ENCODE measurements around the gene PDE8A. TPM values are rescaled to one million over a fixed set of nuclear protein-coding genes. Genes with fewer than 3 reads are reported as not detected.

The PDE8A gene
- total and polyA plus RNA-seq, 2 donors (not counting 3 experiments of a cell fraction or from before 2014, with no cell fraction given), result 21.3 to 45.7 TPM

DNA sequence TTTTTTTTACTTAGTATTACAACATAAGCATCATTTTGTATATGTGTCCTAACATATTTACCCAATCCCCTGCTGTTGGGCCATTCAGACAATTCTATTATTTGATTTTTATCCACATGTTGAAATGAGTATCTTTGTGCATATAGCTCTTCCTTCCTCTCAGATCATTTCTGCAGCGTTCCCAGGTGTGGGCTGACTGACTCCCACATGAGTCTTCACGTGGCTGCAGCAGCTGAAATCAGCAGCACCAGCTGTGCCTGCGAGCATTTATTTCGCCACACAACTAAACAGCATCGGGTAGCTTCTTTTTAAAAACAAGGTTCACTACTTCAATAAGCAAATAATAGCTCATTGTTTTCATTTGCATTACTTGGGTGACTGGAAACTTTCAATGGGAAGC, 44.5 kb upstream of the PDE8A start:
- intact Hi-C loops (cut with micrococcal nuclease) (no loop called here), dilution Hi-C loops (cut with MboI; ENCODE audit: extremely low pct_ligation_motif_present, low sequenced_read_pairs) (no loop called here)
- Histone ChIP-seq H3K79me2 (ENCODE audit: control insufficient read depth, insufficient read depth, low read length) (no peaks in the 10 kb centered on the region), H4K20me1 (replicated peaks; ENCODE audit: control insufficient read depth, extremely low read depth, insufficient read depth, low read length) (no peaks in the 10 kb centered on the region), H3K9me3 (replicated peaks; ENCODE audit: control insufficient read depth, insufficient read depth, low read length) (no peaks in the 10 kb centered on the region), H2AFZ (ENCODE audit: low read depth, low read length) (no peak overlapping the region), H3K9me1 (replicated peaks; ENCODE audit: control insufficient read depth, extremely low read depth, insufficient read depth, low read length) (no peaks in the 10 kb centered on the region), H3K4me2 (ENCODE audit: insufficient read depth, low read length) (no peak overlapping the region), H3K9ac (replicated peaks; ENCODE audit: extremely low read depth, insufficient read depth, low read length) (no peak overlapping the region), H3K27me3 (ENCODE audit: control insufficient read depth in 2 of 2, insufficient read depth in 2 of 2, low read length in 2 of 2) (no peaks in the 10 kb centered on the region), H3K27ac (ENCODE audit: insufficient read depth, low read depth, low read length) (no peak overlapping the region), H3K4me3 (replicated peaks in 1 of 3; ENCODE audit: insufficient read depth in 1 of 3, low read depth in 1 of 3, low read length in 3 of 3) (no peak overlapping the region), H3K4me1 (ENCODE audit: control insufficient read depth, extremely low read depth, insufficient read depth, low read length) (no peaks in the 10 kb centered on the region), H3K36me3 (ENCODE audit: control insufficient read depth in 2 of 2, extremely low read depth in 1 of 2, insufficient read depth in 2 of 2, low read length in 2 of 2) (no peaks in the 10 kb centered on the region)
- POLR2A ChIA-PET, result no interaction called here
- BruUV-seq (replicated peaks), result no TSS peak
- FAIRE-seq (no peak), DNase-seq (ENCODE audit: low read depth, low spot score) (no peak)
- CTCF ChIA-PET, result interaction anchor here (0.6 to 1.2 kb wide), 4 partner anchors 9 to 352 kb away, joined by 3 to 5 read pairs (median 4); no protein-coding TSS in a partner anchor
- TF ChIP-seq FOS (IDR thresholded peaks at IDR 0.05; ENCODE audit: borderline replicate concordance, insufficient read depth, low read length), result no peak

DNA sequence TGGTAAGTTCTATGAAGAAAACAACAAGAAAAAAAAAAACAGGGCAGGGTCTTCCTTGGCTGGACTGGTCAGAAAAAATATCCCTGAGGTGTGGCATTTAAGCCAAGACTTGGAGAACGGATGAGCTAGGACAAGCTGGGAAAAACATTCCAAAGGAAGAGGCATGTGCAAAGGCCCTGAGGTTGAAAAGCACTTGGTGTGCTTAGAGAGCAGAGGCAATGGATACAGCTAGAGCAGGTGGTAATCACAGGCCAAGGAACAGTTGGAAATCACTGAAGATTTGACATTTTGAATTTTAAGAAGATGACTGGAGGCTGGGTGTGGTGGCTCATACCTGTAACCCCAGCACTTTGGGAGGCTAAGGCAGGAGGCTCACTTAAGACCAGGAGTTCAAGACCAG, 42.9 kb upstream of the PDE8A start:
- Histone ChIP-seq H4K20me1 (replicated peaks; ENCODE audit: control insufficient read depth, extremely low read depth, insufficient read depth, low read length) (no peaks in the 10 kb centered on the region), H3K4me1 (ENCODE audit: control insufficient read depth, extremely low read depth, insufficient read depth, low read length) (no peaks in the 10 kb centered on the region), H3K36me3 (ENCODE audit: control insufficient read depth in 2 of 2, extremely low read depth in 1 of 2, insufficient read depth in 2 of 2, low read length in 2 of 2) (no peaks in the 10 kb centered on the region), H3K4me2 (ENCODE audit: insufficient read depth, low read length) (no peak overlapping the region), H2AFZ (ENCODE audit: low read depth, low read length) (no peak overlapping the region), H3K9me3 (replicated peaks; ENCODE audit: control insufficient read depth, insufficient read depth, low read length) (no peaks in the 10 kb centered on the region), H3K9ac (replicated peaks; ENCODE audit: extremely low read depth, insufficient read depth, low read length) (no peak overlapping the region), H3K27ac (ENCODE audit: insufficient read depth, low read depth, low read length) (no peak overlapping the region), H3K79me2 (ENCODE audit: control insufficient read depth, insufficient read depth, low read length) (no peaks in the 10 kb centered on the region), H3K4me3 (replicated peaks in 1 of 3; ENCODE audit: insufficient read depth in 1 of 3, low read depth in 1 of 3, low read length in 3 of 3) (no peak overlapping the region), H3K9me1 (replicated peaks; ENCODE audit: control insufficient read depth, extremely low read depth, insufficient read depth, low read length) (no peaks in the 10 kb centered on the region), H3K27me3 (ENCODE audit: control insufficient read depth in 2 of 2, insufficient read depth in 2 of 2, low read length in 2 of 2) (no peaks in the 10 kb centered on the region)
- BruUV-seq (replicated peaks), result no TSS peak
- CTCF ChIA-PET, result interaction anchor here (1.9 kb wide), 1 partner anchor 11 kb away, joined by 11 read pairs; no protein-coding TSS in a partner anchor
- POLR2A ChIA-PET, result no interaction called here
- DNase-seq (ENCODE audit: low read depth, low spot score), result no peak
- TF ChIP-seq POLR2AphosphoS5 (IDR thresholded peaks at IDR 0.05; ENCODE audit: insufficient read depth, low read depth, low read length) (no peak), JUN (IDR thresholded peaks at IDR 0.05; ENCODE audit: borderline replicate concordance, insufficient read depth, insufficient read length, low read depth) (no peak), FOS (IDR thresholded peaks at IDR 0.05; ENCODE audit: borderline replicate concordance, insufficient read depth, low read length) (no peak), EZH2 (IDR thresholded peaks at IDR 0.05; ENCODE audit: borderline replicate concordance, low read depth, low read length, severe bottlenecking) (no peak), GATA2 (IDR thresholded peaks at IDR 0.05; ENCODE audit: insufficient read depth, insufficient read length, low read depth, low read length) (no peak), MYC (IDR thresholded peaks at IDR 0.05; ENCODE audit: low read depth, low read length) (no peak)
- TF ChIP-seq, protein P1, sequence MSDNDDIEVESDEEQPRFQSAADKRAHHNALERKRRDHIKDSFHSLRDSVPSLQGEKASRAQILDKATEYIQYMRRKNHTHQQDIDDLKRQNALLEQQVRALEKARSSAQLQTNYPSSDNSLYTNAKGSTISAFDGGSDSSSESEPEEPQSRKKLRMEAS (IDR thresholded peaks at IDR 0.05; ENCODE audit: insufficient read depth, insufficient read length), result no peak
- TF ChIP-seq, protein P2, sequence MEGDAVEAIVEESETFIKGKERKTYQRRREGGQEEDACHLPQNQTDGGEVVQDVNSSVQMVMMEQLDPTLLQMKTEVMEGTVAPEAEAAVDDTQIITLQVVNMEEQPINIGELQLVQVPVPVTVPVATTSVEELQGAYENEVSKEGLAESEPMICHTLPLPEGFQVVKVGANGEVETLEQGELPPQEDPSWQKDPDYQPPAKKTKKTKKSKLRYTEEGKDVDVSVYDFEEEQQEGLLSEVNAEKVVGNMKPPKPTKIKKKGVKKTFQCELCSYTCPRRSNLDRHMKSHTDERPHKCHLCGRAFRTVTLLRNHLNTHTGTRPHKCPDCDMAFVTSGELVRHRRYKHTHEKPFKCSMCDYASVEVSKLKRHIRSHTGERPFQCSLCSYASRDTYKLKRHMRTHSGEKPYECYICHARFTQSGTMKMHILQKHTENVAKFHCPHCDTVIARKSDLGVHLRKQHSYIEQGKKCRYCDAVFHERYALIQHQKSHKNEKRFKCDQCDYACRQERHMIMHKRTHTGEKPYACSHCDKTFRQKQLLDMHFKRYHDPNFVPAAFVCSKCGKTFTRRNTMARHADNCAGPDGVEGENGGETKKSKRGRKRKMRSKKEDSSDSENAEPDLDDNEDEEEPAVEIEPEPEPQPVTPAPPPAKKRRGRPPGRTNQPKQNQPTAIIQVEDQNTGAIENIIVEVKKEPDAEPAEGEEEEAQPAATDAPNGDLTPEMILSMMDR (IDR thresholded peaks at IDR 0.05; ENCODE audit: extremely low read depth in 1 of 2, insufficient read depth in 1 of 2, low read depth in 1 of 2, low read length in 2 of 2), result no peak
- dilution Hi-C loops (cut with MboI; ENCODE audit: extremely low pct_ligation_motif_present, low sequenced_read_pairs), result no loop called here
- intact Hi-C loops (cut with micrococcal nuclease), result no loop called here
- FAIRE-seq, result no peak
